NCI-H446 (cell line): ENCODE data around the gene MTNR1A.
"Not testable (repeated sequence)": the region's sequence is repeated elsewhere in the genome, so short reads cannot be mapped to it uniquely, and the experiment has no call there.

ENCODE experiments used
- DNase-seq, 2 experiments: peaks; one replicate each; lab custom pipeline; 2025; lab: John Stamatoyannopoulos, UW

The MTNR1A gene

GRCh38 chr4:186561748-186562147 is 6.4 kb upstream of the MTNR1A start:
- DNase-seq = no peak

GRCh38 chr4:186560647-186561046 is 5.3 kb upstream of the MTNR1A start:
- DNase-seq = no peak

- no peak for DNase-seq
Observed at GRCh38 chr4:186557486-186557885, 2.1 kb upstream of the MTNR1A start.

GRCh38 chr4:186557061-186557460 is 1.7 kb upstream of the MTNR1A start:
- DNase-seq = no peak

GRCh38 chr4:186554539-186554913 is 841 bp downstream of the MTNR1A start:
- no peak for DNase-seq

GRCh38 chr4:186553717-186554116 is 1.6 kb downstream of the MTNR1A start:
- DNase-seq = no peak

- no peak for DNase-seq
Observed at GRCh38 chr4:186551849-186552248, 3.5 kb downstream of the MTNR1A start.

- no peak for DNase-seq
Observed at GRCh38 chr4:186545436-186545835, 9.9 kb downstream of the MTNR1A start.

GRCh38 chr4:186543206-186543605 is 12.2 kb downstream of the MTNR1A start:
- no peak for DNase-seq

- no peak for DNase-seq
Observed at GRCh38 chr4:186541801-186542200, 13.6 kb downstream of the MTNR1A start.

GRCh38 chr4:186537843-186538521 is 17.4 kb downstream of the MTNR1A start:
- DNase-seq = no peak

- DNase-seq = no peak
Observed at GRCh38 chr4:186536285-186536684, 19.1 kb downstream of the MTNR1A start.

GRCh38 chr4:186534056-186534455 is 21.3 kb downstream of the MTNR1A start:
- DNase-seq = no peak

- not testable (repeated sequence) for DNase-seq
Observed at GRCh38 chr4:186523927-186524326, 31.4 kb downstream of the MTNR1A start.

GRCh38 chr4:186516287-186516686 is 39.1 kb downstream of the MTNR1A start:
- DNase-seq = no peak

- DNase-seq = no peak
Observed at GRCh38 chr4:186514271-186514950, 41.0 kb downstream of the MTNR1A start.

GRCh38 chr4:186504771-186505170 is 50.6 kb downstream of the MTNR1A start:
- DNase-seq = not testable (repeated sequence)

- no peak for DNase-seq
Observed at GRCh38 chr4:186502231-186502630, 53.1 kb downstream of the MTNR1A start.

GRCh38 chr4:186501554-186501953 is 53.8 kb downstream of the MTNR1A start:
- DNase-seq = no peak

- DNase-seq = no peak
Observed at GRCh38 chr4:186500721-186501304, 54.6 kb downstream of the MTNR1A start.

GRCh38 chr4:186499467-186499866 is 55.9 kb downstream of the MTNR1A start:
- no peak for DNase-seq

GRCh38 chr4:186497043-186497442 is 58.3 kb downstream of the MTNR1A start:
- no peak for DNase-seq

- DNase-seq = no peak
Observed at GRCh38 chr4:186494496-186494895, 60.9 kb downstream of the MTNR1A start.
